Nephron (organoid): ENCODE measurements around the gene SLC25A48.

Experiments
- H3K27ac Mint-ChIP-seq, 3 experiments: 2 replicates each; pipeline ENCODE4 v1.8.0; 2020; ENCODE audit warnings: mixed read lengths in 3 of 3, mild to moderate bottlenecking in 2 of 3, moderate library complexity in 1 of 3
- H3K27me3 Mint-ChIP-seq: 2 replicates; pipeline ENCODE4 v1.8.0; 2021; ENCODE audit warnings: low read depth, mild to moderate bottlenecking, moderate library complexity, mixed read lengths
- H3K36me3 Mint-ChIP-seq: 2 replicates; pipeline ENCODE4 v1.8.0; 2020; ENCODE audit warnings: low read depth, mixed read lengths
- H3K4me1 Mint-ChIP-seq: 2 replicates; pipeline ENCODE4 v1.8.0; 2020; ENCODE audit warnings: mixed read lengths
- H3K4me3 Mint-ChIP-seq, 3 experiments: 2 replicates each; pipeline ENCODE4 v1.8.0; 2020; ENCODE audit warnings: mild to moderate bottlenecking in 3 of 3, mixed read lengths in 3 of 3, moderate library complexity in 2 of 3
- H3K9me3 Mint-ChIP-seq: 2 replicates; pipeline ENCODE4 v1.8.0; 2020; ENCODE audit warnings: mixed read lengths
- CTCF ChIP-seq, 3 experiments: fragments of 200-600 bp; sonication (generic); IDR thresholded peaks; one replicate each; pipeline ENCODE4 v1.5.0; 2021; ENCODE audit warnings: antibody characterized with exemption in 3 of 3; ENCODE audit not compliant: unreplicated experiment in 3 of 3

The SLC25A48 gene

DNA sequence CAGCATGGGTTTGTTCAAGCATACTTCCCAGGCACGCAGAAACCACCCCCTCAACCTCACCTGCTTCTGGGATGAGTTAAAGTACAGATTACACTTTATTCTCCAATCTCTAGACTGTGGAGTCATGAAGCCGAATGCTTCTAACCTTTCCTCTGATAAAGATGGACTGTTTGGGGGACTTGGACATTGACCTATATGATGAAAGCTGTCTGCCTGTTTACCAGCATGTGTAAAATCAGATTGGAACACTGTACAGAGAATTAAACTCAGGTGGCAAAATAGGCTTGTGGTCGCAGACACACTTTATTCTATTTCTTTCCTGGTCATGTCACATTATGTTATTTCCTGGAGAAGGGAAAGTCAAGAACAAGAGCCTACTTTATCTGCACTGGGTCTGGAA lies 35.5 kb downstream of the SLC25A48 start:
- no peaks in the 10 kb centered on the region for H3K4me1 Mint-ChIP-seq
- H3K9me3 Mint-ChIP-seq = no peaks in the 10 kb centered on the region
- no peak overlapping the region for H3K4me3 Mint-ChIP-seq
- no peaks in the 10 kb centered on the region for H3K36me3 Mint-ChIP-seq
- peaks cover 29% of the 10 kb centered on the region for H3K27me3 Mint-ChIP-seq
- TF ChIP-seq CTCF (IDR thresholded peaks at IDR 0.05; ENCODE audit: unreplicated experiment in 3 of 3) = no peak
- H3K27ac Mint-ChIP-seq = no peak overlapping the region

- Mint-ChIP-seq H3K4me1 (no peaks in the 10 kb centered on the region), H3K36me3 (no peaks in the 10 kb centered on the region), H3K27me3 (peaks cover 33% of the 10 kb centered on the region), H3K27ac (no peak overlapping the region), H3K9me3 (no peaks in the 10 kb centered on the region), H3K4me3 (no peak overlapping the region)
- no peak for TF ChIP-seq CTCF (IDR thresholded peaks at IDR 0.05; ENCODE audit: unreplicated experiment in 3 of 3)
These were observed 36.9 kb downstream of the SLC25A48 start for GRCh38 chr5:135871268-135871915.

- Mint-ChIP-seq H3K9me3 (no peaks in the 10 kb centered on the region), H3K27me3 (peaks cover 33% of the 10 kb centered on the region), H3K36me3 (no peaks in the 10 kb centered on the region), H3K4me1 (peaks cover 8% of the 10 kb centered on the region), H3K27ac (no peak overlapping the region), H3K4me3 (no peak overlapping the region)
- no peak for TF ChIP-seq CTCF (IDR thresholded peaks at IDR 0.05; ENCODE audit: unreplicated experiment in 3 of 3)
These were observed 39.4 kb downstream of the SLC25A48 start for GRCh38 chr5:135873831-135874230.

DNA sequence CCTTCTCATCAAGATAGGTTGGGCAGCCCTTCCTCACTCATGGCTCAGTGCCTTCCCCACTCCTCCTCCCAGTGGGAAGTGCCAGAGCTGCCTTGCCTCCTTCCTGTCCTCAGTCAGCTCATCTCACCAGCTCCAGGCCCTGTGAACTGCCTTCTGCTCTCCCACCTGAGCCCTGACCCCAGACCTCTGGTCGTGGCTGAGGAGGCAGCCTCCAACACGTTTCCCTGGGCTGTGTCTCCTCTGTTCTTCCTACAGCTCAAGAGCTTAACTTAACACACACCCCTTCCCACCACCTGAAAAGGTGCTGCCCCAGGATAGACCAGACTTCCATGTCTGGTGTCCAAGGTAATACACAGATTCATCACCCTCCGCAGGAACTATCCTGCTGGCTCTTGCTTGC lies 40.0 kb downstream of the SLC25A48 start:
- Mint-ChIP-seq H3K27me3 (peaks cover 31% of the 10 kb centered on the region), H3K4me1 (peaks cover 8% of the 10 kb centered on the region), H3K36me3 (no peaks in the 10 kb centered on the region), H3K9me3 (no peaks in the 10 kb centered on the region), H3K27ac (no peak overlapping the region), H3K4me3 (no peak overlapping the region)
- no peak for TF ChIP-seq CTCF (IDR thresholded peaks at IDR 0.05; ENCODE audit: unreplicated experiment in 3 of 3)

GRCh38 chr5:135875567-135875966 lies 41.1 kb downstream of the SLC25A48 start:
- Mint-ChIP-seq H3K27me3 (peaks cover 23% of the 10 kb centered on the region), H3K4me1 (peaks cover 8% of the 10 kb centered on the region), H3K36me3 (no peaks in the 10 kb centered on the region), H3K27ac (no peak overlapping the region), H3K4me3 (no peak overlapping the region), H3K9me3 (no peaks in the 10 kb centered on the region)
- TF ChIP-seq CTCF (IDR thresholded peaks at IDR 0.05; ENCODE audit: unreplicated experiment in 3 of 3) = no peak

GRCh38 chr5:135876146-135876545 lies 41.7 kb downstream of the SLC25A48 start:
- H3K36me3 Mint-ChIP-seq = no peaks in the 10 kb centered on the region
- H3K4me3 Mint-ChIP-seq = no peak overlapping the region

More at GRCh38 chr5:135876146-135876545, 41.7 kb downstream of the SLC25A48 start:
- H3K27ac Mint-ChIP-seq = no peak overlapping the region
- peaks cover 23% of the 10 kb centered on the region for H3K27me3 Mint-ChIP-seq
- H3K9me3 Mint-ChIP-seq = no peaks in the 10 kb centered on the region
- no peak for TF ChIP-seq CTCF (IDR thresholded peaks at IDR 0.05; ENCODE audit: unreplicated experiment in 3 of 3)
- H3K4me1 Mint-ChIP-seq = peaks cover 8% of the 10 kb centered on the region
